CD4-positive, alpha-beta T cell treated with Interleukin-21 for 1 hour (primary cell): ENCODE results near the gene ARFGEF3.
"Not testable (repeated sequence)": the region's sequence is repeated elsewhere in the genome, so short reads cannot be mapped to it uniquely, and the experiment has no call there.

Experiments
- DNase-seq: peaks from one replicate; pipeline ENCODE4 v3.0.0-alpha.2; 2020

Gene ARFGEF3

GRCh38 chr6:138287144-138287955, 125.6 kb downstream of the ARFGEF3 start:
- DNase-seq: peak; percentile 55

GRCh38 chr6:138288428-138289085, 126.8 kb downstream of the ARFGEF3 start:
- not testable (repeated sequence) for DNase-seq

GRCh38 chr6:138289739-138290138, 128.0 kb downstream of the ARFGEF3 start:
- peak; percentile 3 for DNase-seq

- DNase-seq: no peak
These were observed 128.8 kb downstream of the ARFGEF3 start for GRCh38 chr6:138290423-138290962.

GRCh38 chr6:138291036-138291848, 129.5 kb downstream of the ARFGEF3 start:
- no peak for DNase-seq

GRCh38 chr6:138291849-138292181, 130.1 kb downstream of the ARFGEF3 start:
- no peak for DNase-seq

GRCh38 chr6:138292482-138292881, 130.7 kb downstream of the ARFGEF3 start:
- DNase-seq: no peak

DNA sequence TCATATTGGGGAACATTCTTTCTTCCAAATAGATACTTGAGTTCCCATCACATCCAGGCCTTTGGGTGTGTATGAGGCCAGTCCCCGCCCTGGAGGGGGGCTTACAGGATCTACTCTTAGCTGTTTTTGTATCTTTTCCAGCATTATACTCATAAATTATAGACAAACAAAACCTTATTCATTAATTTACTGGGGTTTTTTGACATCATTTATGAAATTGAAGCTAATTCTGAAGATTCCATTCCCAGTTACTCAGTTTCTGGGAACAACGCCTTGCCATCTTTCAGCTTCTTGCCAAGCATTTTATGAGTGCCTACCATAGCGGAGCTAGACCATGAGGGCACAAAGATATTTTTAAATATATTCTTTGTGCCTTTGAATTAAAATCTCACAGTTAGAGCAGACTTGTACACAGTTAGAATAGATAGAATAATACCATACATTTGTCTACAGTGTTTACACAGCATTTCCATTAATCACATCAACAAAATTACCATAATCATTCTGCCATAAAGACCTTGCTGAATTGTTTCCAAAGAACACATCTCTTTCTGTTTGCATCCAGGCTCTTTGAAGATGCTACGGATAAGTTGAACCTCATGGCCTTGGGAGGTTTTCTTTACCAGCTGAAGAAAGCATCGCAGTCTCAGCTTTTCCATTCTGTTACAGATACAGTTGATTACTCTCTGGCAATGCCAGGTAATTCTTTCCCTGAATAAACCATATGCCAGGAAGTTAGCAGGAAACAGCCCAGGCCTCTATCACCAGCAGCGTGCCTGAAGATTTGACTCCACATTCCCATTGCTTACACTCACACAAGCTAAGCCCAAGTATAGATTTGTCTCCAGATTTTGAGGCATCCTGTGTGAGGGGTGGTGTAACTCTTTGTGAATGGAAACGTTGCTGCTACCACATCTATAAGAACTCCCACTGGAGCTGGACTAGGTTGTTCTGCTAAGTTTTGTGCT, 132.0 kb downstream of the ARFGEF3 start:
- no peak for DNase-seq

- DNase-seq: no peak
These were observed 134.6 kb downstream of the ARFGEF3 start for GRCh38 chr6:138296381-138296780.

- no peak for DNase-seq
These were observed 135.0 kb downstream of the ARFGEF3 start for GRCh38 chr6:138296786-138297185.

DNA sequence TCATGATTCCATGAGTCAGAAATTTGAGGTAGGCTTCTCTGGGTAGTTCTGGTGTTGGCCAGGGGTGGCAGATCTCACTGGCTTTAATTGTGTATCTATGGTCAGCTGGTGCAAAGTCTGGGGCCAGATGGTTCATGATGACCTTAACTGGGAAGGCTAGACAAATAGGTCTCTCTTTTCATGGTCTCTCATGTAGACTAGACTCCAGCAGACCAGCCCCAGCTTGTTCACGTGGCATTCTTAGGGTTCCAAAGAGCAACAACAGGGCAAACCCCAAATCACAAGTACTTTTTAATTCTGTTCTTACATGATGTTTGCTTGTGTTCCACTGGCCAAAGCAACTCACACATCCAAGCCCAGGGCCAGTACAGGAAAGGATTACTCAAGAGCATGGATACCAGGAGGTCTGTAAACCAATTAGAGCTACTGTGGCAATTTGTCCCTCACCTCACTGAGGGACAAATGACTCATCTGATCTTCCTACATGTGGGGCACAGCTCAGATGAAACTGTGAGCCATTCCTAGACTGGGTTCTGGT, 136.1 kb downstream of the ARFGEF3 start:
- no peak for DNase-seq

- DNase-seq: no peak
These were observed 138.7 kb downstream of the ARFGEF3 start for GRCh38 chr6:138300469-138300868.

GRCh38 chr6:138302554-138302953, 140.8 kb downstream of the ARFGEF3 start:
- DNase-seq: no peak

DNA sequence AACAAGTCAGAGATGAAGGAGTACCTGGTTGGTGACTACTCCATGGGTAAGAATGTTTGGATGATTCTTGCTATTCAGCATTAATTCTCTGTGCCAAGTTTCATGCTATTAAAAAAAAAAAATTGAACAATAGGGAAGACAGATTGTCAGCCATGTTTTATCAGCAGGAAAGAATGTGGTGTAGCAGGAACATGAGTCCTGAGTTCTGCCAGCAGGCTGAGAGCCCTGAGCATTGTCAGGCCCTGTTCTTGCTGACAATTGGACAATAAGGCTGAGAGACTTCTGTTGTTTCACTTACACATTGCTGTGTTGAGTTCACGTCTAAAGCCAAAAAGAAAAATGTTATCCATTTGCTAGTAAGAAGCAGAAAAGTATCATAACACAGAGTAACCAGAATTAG, 145.6 kb downstream of the ARFGEF3 start:
- no peak for DNase-seq

DNA sequence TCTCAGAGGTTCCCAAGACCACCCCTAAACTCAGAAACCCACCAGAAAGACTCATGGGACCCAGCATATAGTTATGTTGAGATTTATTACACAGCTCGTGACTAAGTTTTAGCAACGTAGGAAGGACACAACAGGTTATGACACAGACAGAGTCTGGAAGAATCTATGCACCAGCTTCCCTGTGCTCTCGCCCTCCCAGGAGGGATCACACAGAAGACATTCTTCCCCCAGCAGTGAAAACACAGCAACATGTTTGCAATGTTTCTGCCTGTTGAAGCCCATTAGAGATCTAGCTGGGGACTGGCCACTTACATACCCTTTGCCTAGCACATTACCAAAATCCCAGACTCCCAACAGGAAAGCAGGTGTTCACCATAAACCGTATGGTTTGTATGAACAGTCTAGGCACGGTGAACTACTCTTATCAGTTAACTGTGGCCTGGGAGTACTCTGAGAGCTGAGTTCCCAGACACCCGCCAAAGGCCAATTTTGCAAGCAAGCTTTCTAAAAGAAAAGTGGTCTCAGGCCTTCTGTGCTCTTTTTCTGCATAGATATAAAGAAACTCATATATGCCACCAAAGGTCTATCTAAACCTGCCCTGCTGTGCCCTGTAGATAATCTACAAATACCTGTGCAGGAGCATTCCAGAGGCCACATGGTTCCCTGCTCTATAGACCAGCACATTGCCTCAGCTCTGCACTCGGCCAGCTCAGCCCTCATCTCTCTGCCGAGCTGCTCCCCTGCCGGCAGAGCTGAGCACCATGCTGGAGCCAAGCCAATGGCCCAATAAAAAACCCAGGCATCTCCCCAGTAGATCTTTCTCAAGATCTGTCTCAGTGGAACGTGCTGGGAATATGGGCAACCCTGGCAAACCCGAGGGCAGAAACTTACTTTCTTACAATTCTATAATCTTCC, 146.3 kb downstream of the ARFGEF3 start:
- DNase-seq: no peak

DNA sequence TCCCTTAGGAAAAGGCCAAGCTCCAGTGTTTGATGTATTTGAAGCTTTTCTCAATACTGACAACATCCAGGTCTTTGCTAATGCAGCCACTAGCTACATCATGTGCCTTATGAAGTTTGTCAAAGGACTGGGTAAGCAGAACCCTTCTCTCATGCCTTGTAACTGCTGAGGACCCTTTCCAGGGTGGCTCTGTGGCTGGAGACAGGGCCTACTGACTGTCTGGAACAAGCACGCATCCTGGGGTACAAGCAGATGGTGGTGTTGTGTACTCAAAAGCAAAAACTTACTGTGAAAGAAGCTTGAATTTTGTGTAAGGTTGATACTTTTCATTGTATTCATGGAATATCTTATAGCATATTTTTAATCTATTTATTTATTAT, 147.0 kb downstream of the ARFGEF3 start:
- DNase-seq: no peak

- no peak for DNase-seq
These were observed 148.0 kb downstream of the ARFGEF3 start for GRCh38 chr6:138309695-138310094.

DNA sequence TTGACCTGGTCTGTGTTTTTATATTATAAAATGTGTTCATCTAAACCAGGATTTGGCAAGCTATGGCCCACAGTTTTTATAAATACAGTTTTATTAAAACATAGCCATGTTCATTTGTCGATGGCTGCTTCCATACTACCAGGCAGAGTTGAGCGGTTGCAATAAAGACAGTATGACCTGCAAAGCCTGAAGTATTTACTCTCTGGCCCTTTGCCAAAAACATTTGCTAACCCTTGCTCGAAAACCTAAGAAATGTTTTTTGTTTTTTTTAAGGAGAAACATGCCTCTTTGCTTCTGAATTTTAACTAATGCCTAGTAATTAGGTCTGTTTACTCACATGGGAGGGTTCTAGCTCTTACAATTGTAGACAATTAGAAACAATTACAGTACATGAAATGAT, 148.6 kb downstream of the ARFGEF3 start:
- no peak for DNase-seq

DNA sequence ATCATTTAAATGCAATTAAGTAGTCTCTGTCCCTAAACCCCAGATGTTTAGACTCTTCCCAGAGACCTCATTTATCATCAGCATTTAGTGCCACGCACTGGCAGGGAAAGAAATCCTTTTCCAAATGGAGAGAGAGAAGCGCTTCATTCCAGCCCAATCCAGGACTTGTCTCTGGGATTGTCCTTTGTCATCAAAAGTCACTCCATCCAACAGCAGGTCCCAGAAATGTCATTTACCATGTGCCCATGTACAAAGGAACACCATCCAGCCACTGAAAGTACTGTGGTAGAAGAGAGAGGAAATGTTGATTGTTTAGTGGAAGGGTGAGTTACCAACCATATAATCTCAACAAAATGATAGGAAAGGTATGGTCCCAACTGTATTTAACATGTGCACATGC, 149.1 kb downstream of the ARFGEF3 start:
- no peak for DNase-seq

DNA sequence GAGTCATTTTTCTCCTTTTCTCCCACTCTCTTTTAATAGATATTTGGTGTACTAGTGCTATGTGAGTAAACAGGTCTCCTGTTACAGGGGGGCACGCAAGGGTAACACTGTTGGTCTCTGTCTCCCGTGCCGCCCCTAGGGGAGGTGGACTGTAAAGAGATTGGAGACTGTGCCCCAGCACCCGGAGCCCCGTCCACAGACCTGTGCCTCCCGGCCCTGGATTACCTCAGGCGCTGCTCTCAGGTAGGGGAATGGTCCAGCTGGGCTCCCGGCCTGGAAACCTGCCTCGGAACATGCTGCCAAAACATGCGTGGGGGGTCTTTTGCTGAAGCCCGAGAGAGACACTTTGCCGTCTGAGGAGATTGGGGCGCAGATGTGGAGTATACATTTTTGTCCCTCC, 149.5 kb downstream of the ARFGEF3 start:
- no peak for DNase-seq
